GM12878 (cell line): ENCODE results near the gene CHD5. TPM values are rescaled to one million over a fixed set of nuclear protein-coding genes. Genes with fewer than 3 reads are reported as not detected.

ENCODE experiments used
- CBX5 ChIP-seq: sonication (generic); IDR thresholded peaks from 2 replicates; pipeline ENCODE4 v1.6.1; 2016; ENCODE audit warnings: low read depth, moderate library complexity, mild to moderate bottlenecking, inconsistent platforms
- CHD2 ChIP-seq: IDR thresholded peaks from 2 replicates; pipeline ENCODE4 v1.6.1; 2011; ENCODE audit warnings: low read depth, low read length, improper control_type of control experiment, borderline replicate concordance
- CREB1 ChIP-seq: IDR thresholded peaks from 2 replicates; pipeline ENCODE4 v1.6.1; 2012; ENCODE audit warnings: low read depth, mild to moderate bottlenecking, inconsistent platforms
- CREM ChIP-seq: IDR thresholded peaks from 2 replicates; pipeline ENCODE4 v1.6.1; 2014; ENCODE audit warnings: antibody characterized with exemption, low read depth
- E2F8 ChIP-seq: fragments of 450-650 bp; IDR thresholded peaks from 2 replicates; pipeline ENCODE4 v1.6.1; 2018; ENCODE audit warnings: mild to moderate bottlenecking, low read depth, moderate library complexity; ENCODE audit not compliant: partially characterized antibody
- ESRRA ChIP-seq: IDR thresholded peaks from 2 replicates; pipeline ENCODE4 v1.6.1; 2012; ENCODE audit warnings: mild to moderate bottlenecking, low read length, improper control_type of control experiment
- EZH2 ChIP-seq: IDR thresholded peaks from 2 replicates; pipeline ENCODE4 v1.6.1; 2012; ENCODE audit warnings: low read depth, mild to moderate bottlenecking, control low read depth, inconsistent platforms, low read length, borderline replicate concordance; ENCODE audit not compliant: control insufficient read depth
- FOXM1 ChIP-seq: IDR thresholded peaks from 2 replicates; pipeline ENCODE4 v1.6.1; 2012; ENCODE audit warnings: low read depth, mild to moderate bottlenecking, inconsistent platforms, low read length, moderate library complexity
- IKZF2 ChIP-seq, 2 experiments: fragments of 450-650 bp; IDR thresholded peaks; 2 replicates each; pipeline ENCODE4 v1.6.1; 2017; ENCODE audit warnings: mild to moderate bottlenecking in 2 of 2, moderate library complexity in 2 of 2
- JUND ChIP-seq: IDR thresholded peaks from 2 replicates; pipeline ENCODE4 v1.6.1; 2012; ENCODE audit warnings: low read depth, mild to moderate bottlenecking, low read length, improper control_type of control experiment, moderate library complexity
- MAX ChIP-seq: IDR thresholded peaks from 2 replicates; pipeline ENCODE4 v1.6.1; 2012; ENCODE audit warnings: low read depth, low read length, improper control_type of control experiment
- NFYA ChIP-seq: IDR thresholded peaks from 2 replicates; pipeline ENCODE4 v1.6.1; 2011; ENCODE audit warnings: low read depth, mild to moderate bottlenecking, low read length, improper control_type of control experiment, borderline replicate concordance
- PAX5 ChIP-seq: IDR thresholded peaks from 2 replicates; pipeline ENCODE4 v1.6.1; 2011; ENCODE audit warnings: low read depth, low read length, borderline replicate concordance
- PML ChIP-seq: IDR thresholded peaks from 2 replicates; pipeline ENCODE4 v1.6.1; 2012; ENCODE audit warnings: low read length, inconsistent platforms
- RELB ChIP-seq: fragments of 450-650 bp; IDR thresholded peaks from 2 replicates; pipeline ENCODE4 v1.6.1; 2017; ENCODE audit warnings: low read depth, mild to moderate bottlenecking, moderate library complexity
- USF2 ChIP-seq: IDR thresholded peaks from 2 replicates; pipeline ENCODE4 v1.6.1; 2011; ENCODE audit warnings: low read depth, low read length, improper control_type of control experiment, borderline replicate concordance
- ZNF24 ChIP-seq: fragments of 450-650 bp; IDR thresholded peaks from 2 replicates; pipeline ENCODE4 v1.6.1; 2017; ENCODE audit warnings: antibody characterized with exemption, mild to moderate bottlenecking
- ZNF687 ChIP-seq: fragments of 450-650 bp; IDR thresholded peaks from 2 replicates; pipeline ENCODE4 v1.6.1; 2017; ENCODE audit warnings: mild to moderate bottlenecking, moderate library complexity
- polyA plus RNA-seq, 11 experiments: library from polyadenylated mRNA; depleted of rRNA in 4 of 11; unstranded in 6 of 11; stranded (reverse) in 5 of 11; fragments of >200 nt; fragmentation: Nextera tagmentation in 4 of 11; fragmentation: Illumina TruSeq in 1 of 11; extraction: Ambion mirVana in 4 of 11; extraction: Trizol in 1 of 11; gene quantifications; 1 replicate in 1 of 11; 2 replicates in 10 of 11; pipeline versions ENCODE4 v1.2.1 to v1.2.3, GENCODE V29; 2011 to 2016; ENCODE audit warnings: inconsistent platforms in 2 of 11, missing spikeins in 2 of 11, low read depth in 1 of 11
- total RNA-seq, 4 experiments: library from RNA; depleted of rRNA in 3 of 4; stranded (reverse); fragments of >200 nt in 3 of 4; fragmentation: Illumina TruSeq in 1 of 4; extraction: Trizol in 1 of 4; gene quantifications; 2 replicates each; pipeline versions ENCODE4 v1.2.1 to v1.2.3, GENCODE V29; 2013 to 2021

The CHD5 gene
- total and polyA plus RNA-seq, 10 of the 15 experiments (the other 5 are each of a cell fraction or from before 2014, with no cell fraction given), result 0.03 to 0.49 (median 0.13) TPM; not detected in 3

- peak; percentile 100 for TF ChIP-seq RELB
- TF ChIP-seq JUND, result peak; percentile 98
- TF ChIP-seq ZNF24, result no peak
- peak; percentile 69 for TF ChIP-seq E2F8
- peak; percentile 55; the same call in 1 of the 2 replicates for TF ChIP-seq FOXM1
- TF ChIP-seq PAX5, result peak; percentile 13; the same call in 1 of the 2 replicates
- TF ChIP-seq CHD2, result peak; percentile 89
- peak; percentile 83 to 84 for TF ChIP-seq IKZF2 (IDR thresholded peaks at IDR 0.05)
- peak; percentile 69 for TF ChIP-seq CREB1
- TF ChIP-seq ZNF687, result 0 out of 2 replicates have a peak, but pooled peaks have one; percentile 54
- TF ChIP-seq MAX, result peak; percentile 97
- no peak; the same call in 1 of the 2 replicates for TF ChIP-seq USF2
- 0 out of 2 replicates have a peak, but pooled peaks have one; percentile 22 for TF ChIP-seq ESRRA
- TF ChIP-seq NFYA, result no peak
- no peak for TF ChIP-seq EZH2
- peak; percentile 81 for TF ChIP-seq CREM
- no peak for TF ChIP-seq PML
- peak; percentile 10; the same call in 1 of the 2 replicates for TF ChIP-seq CBX5
These were observed 19.4 kb upstream of the CHD5 start, which contains the start of gene RPL22 (continued) for GRCh38 chr1:6199298-6200187.
